Keratinocyte (primary cell): ENCODE measurements around the gene DENND4C.

Source experiments
- EZH2 ChIP-seq: IDR thresholded peaks from one replicate; pipeline ENCODE4 v1.6.1; 2012; ENCODE audit warnings: inconsistent platforms, mild to moderate bottlenecking, low read length, moderate library complexity
- TF ChIP-seq, protein P1 (sequence below), 3 experiments: IDR thresholded peaks in 1 of 3; conservative IDR thresholded peaks in 1 of 3; optimal IDR thresholded peaks in 1 of 3; 2 replicates in 2 of 3; 3 replicates in 1 of 3; pipeline versions ENCODE3 to v1.5.1; 2011; ENCODE audit warnings: low read length in 3 of 3, mild to moderate bottlenecking in 3 of 3, moderate library complexity in 2 of 3, control low read depth in 1 of 3, inconsistent platforms in 1 of 3; ENCODE audit not compliant: insufficient read depth in 2 of 3; ENCODE audit errors: extremely low read depth in 1 of 3

DNA sequence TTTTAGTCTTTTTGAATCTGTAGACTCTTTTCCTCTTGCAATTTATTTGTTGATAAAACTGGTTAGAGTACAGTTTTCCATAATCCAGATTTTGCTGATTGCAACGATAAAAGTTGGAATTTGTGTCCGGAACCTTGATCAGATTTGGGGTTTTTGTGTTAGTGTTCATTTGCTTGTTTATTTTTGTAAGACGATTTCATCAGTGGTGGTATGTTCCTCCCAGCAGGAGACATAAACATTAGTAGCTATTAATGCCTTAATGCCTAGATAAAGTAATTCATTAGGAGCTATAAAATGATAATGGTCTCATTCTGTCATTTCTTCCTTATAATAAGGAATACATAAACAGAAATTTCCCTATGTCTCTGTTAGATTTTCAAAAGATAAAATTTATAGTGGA is 128.2 kb downstream of the DENND4C start:
- no peak for TF ChIP-seq EZH2
- TF ChIP-seq, protein P1, sequence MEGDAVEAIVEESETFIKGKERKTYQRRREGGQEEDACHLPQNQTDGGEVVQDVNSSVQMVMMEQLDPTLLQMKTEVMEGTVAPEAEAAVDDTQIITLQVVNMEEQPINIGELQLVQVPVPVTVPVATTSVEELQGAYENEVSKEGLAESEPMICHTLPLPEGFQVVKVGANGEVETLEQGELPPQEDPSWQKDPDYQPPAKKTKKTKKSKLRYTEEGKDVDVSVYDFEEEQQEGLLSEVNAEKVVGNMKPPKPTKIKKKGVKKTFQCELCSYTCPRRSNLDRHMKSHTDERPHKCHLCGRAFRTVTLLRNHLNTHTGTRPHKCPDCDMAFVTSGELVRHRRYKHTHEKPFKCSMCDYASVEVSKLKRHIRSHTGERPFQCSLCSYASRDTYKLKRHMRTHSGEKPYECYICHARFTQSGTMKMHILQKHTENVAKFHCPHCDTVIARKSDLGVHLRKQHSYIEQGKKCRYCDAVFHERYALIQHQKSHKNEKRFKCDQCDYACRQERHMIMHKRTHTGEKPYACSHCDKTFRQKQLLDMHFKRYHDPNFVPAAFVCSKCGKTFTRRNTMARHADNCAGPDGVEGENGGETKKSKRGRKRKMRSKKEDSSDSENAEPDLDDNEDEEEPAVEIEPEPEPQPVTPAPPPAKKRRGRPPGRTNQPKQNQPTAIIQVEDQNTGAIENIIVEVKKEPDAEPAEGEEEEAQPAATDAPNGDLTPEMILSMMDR (optimal IDR thresholded peaks at IDR 0.05 in 1 of 3, IDR thresholded peaks at IDR 0.05 in 1 of 3, conservative IDR thresholded peaks at IDR 0.05 in 1 of 3; ENCODE audit: extremely low read depth in 1 of 3, insufficient read depth in 2 of 3, low read length in 3 of 3) = no peak
